Transverse colon (tissue), 4 donors: ENCODE data around the gene RIMS3. TPM values are rescaled to one million over a fixed set of nuclear protein-coding genes. Genes with fewer than 3 reads are reported as not detected.
A peak's percentile ranks its signal among the peaks of the same experiment; 100 is the strongest.

ENCODE experiments used
- DNase-seq: peaks from one replicate; pipeline ENCODE4 v3.0.0-alpha.2; 2019
- H3K27ac ChIP-seq, 4 donors: fragments of 200-600 bp; sonication (generic); 2 replicates each; pipeline ENCODE4 v1.5.1; 2016 to 2018; ENCODE audit warnings: inconsistent platforms in 4 of 4
- H3K27me3 ChIP-seq: fragments of 200-600 bp; sonication (generic); 2 replicates; pipeline ENCODE4 v1.5.1; 2017; ENCODE audit warnings: inconsistent platforms
- H3K36me3 ChIP-seq, 4 donors: fragments of 200-600 bp; sonication (generic); 2 replicates each; pipeline ENCODE4 v1.5.1; 2017 to 2019; ENCODE audit warnings: inconsistent platforms in 4 of 4
- H3K4me1 ChIP-seq, 4 donors: fragments of 200-600 bp; sonication (generic); 2 replicates each; pipeline ENCODE4 v1.5.1; 2017 to 2020; ENCODE audit warnings: inconsistent platforms in 4 of 4
- H3K4me3 ChIP-seq, 4 donors: fragments of 200-600 bp; sonication (generic); 1 replicate in 1 of 4; 2 replicates in 3 of 4; pipeline versions ENCODE4 v1.5.1 to v1.6.1; 2017 to 2019; ENCODE audit warnings: inconsistent platforms in 4 of 4
- H3K9me3 ChIP-seq, 2 donors: fragments of 200-600 bp; sonication (generic); 2 replicates each; pipeline ENCODE4 v1.5.1; 2017 to 2019; ENCODE audit warnings: inconsistent platforms in 2 of 2
- CTCF ChIP-seq, 5 experiments: fragments of 200-600 bp in 3 of 5; fragments of 450-650 bp in 2 of 5; sonication (generic) in 3 of 5; IDR thresholded peaks; 1 replicate in 2 of 5; 2 replicates in 3 of 5; pipeline ENCODE4 v1.5.1; 2016 to 2017; ENCODE audit warnings: antibody characterized with exemption in 5 of 5, inconsistent platforms in 3 of 5, mild to moderate bottlenecking in 2 of 5, moderate library complexity in 1 of 5
- EP300 ChIP-seq: sonication (generic); formaldehyde crosslinking; IDR thresholded peaks from one replicate; pipeline ENCODE4 v1.6.1; 2017; ENCODE audit warnings: antibody characterized with exemption, low read depth
- POLR2A ChIP-seq: fragments of 450-650 bp; IDR thresholded peaks from one replicate; pipeline ENCODE4 v1.6.1; 2016; ENCODE audit warnings: antibody characterized with exemption, mild to moderate bottlenecking, moderate library complexity
- POLR2AphosphoS5 ChIP-seq, 3 donors: sonication (generic); formaldehyde crosslinking; IDR thresholded peaks; one replicate each; pipeline ENCODE4 v1.6.1; 2016; ENCODE audit warnings: antibody characterized with exemption in 3 of 3
- WGBS, 2 donors: methylation state at CpG; one replicate each; pipeline ENCODE4 v1.1.5; 2018; ENCODE audit warnings: low coverage in 1 of 2; 5-methylcytosine and 5-hydroxymethylcytosine counted together
- in situ Hi-C, 4 donors: fragments of 200-750 bp; cut with MboI; loops; one replicate each; pipeline versions ENCODE4 v1.15.0 to v1.15.1; 2017; ENCODE audit warnings: low sequenced_read_pairs in 3 of 4, low pct_ligation_motif_present in 1 of 4, low pct_unique_long_range_greater_than_20kb in 1 of 4
- intact Hi-C: fragments of 100-400 bp; cut with DNase I; formaldehyde crosslinking; loops from one replicate; pipeline ENCODE4 v1.15.1; 2023; ENCODE audit warnings: low total_unique reads
- total RNA-seq, 4 donors: library from RNA; depleted of rRNA; stranded (reverse); fragments of >200 nt; gene quantifications; one replicate each; pipeline ENCODE4 v1.1.0, GENCODE V29; 2016

RIMS3 gene
- total RNA-seq, 4 donors from 2014 or later, result 1.9 to 14.7 (median 5.4) TPM

GRCh38 chr1:40663324-40664166 is 1.9 kb downstream of the RIMS3 start:
- Histone ChIP-seq H3K4me1 (peaks cover 0 to 22% (median 12%) of the 10 kb centered on the region in 4 donors), H3K9me3 (no peaks in the 10 kb centered on the region), H3K4me3 (no peak overlapping the region), H3K36me3 (no peaks in the 10 kb centered on the region), H3K27ac (peak overlapping the region in 1 of 4 donors; percentile 8), H3K27me3 (no peaks in the 10 kb centered on the region)
- intact Hi-C loops, result no loop called here
- 68% methylated on average over 8 of the region's 8 CpGs; no CpG with 5 or more reads in 1 of the 2 donors for WGBS, 2 donors
- no peak for DNase-seq
- TF ChIP-seq EP300 (no peak), POLR2AphosphoS5 (IDR thresholded peaks at IDR 0.05) (no peak), POLR2A (no peak), CTCF (IDR thresholded peaks at IDR 0.05) (no peak)
- in situ Hi-C loops, result no loop called here

GRCh38 chr1:40662864-40663263 is 2.6 kb downstream of the RIMS3 start:
- peak overlapping the region in 1 of 4 donors; percentile 8 for H3K27ac ChIP-seq
- in situ Hi-C loops (no loop called here), intact Hi-C loops (no loop called here)
- TF ChIP-seq POLR2A (no peak), POLR2AphosphoS5 (IDR thresholded peaks at IDR 0.05) (no peak), CTCF (IDR thresholded peaks at IDR 0.05) (no peak), EP300 (no peak)
- no peak for DNase-seq
- no peaks in the 10 kb centered on the region for H3K27me3 ChIP-seq
- H3K36me3 ChIP-seq, result no peaks in the 10 kb centered on the region
- WGBS, 2 donors, result 92% methylated on average over 4 of the region's 4 CpGs; no CpG with 5 or more reads in 1 of the 2 donors
- H3K9me3 ChIP-seq, result no peaks in the 10 kb centered on the region
- peaks cover 0 to 20% (median 11%) of the 10 kb centered on the region in 4 donors for H3K4me1 ChIP-seq
- no peak overlapping the region for H3K4me3 ChIP-seq

- Histone ChIP-seq H3K27me3 (no peaks in the 10 kb centered on the region), H3K9me3 (no peaks in the 10 kb centered on the region), H3K27ac (no peak overlapping the region), H3K4me3 (no peak overlapping the region), H3K36me3 (no peaks in the 10 kb centered on the region), H3K4me1 (peaks cover 0 to 20% (median 11%) of the 10 kb centered on the region in 4 donors)
- WGBS, 2 donors, result 57 to 87% methylated on average over 1 to 6 of the region's 6 CpGs
- DNase-seq, result no peak
- intact Hi-C loops, result no loop called here
- TF ChIP-seq POLR2A (no peak), POLR2AphosphoS5 (IDR thresholded peaks at IDR 0.05) (no peak), CTCF (IDR thresholded peaks at IDR 0.05) (no peak), EP300 (no peak)
- in situ Hi-C loops, result no loop called here
These were observed 3.3 kb downstream of the RIMS3 start for GRCh38 chr1:40662151-40662550.

GRCh38 chr1:40661678-40662077 is 3.8 kb downstream of the RIMS3 start:
- Histone ChIP-seq H3K9me3 (no peaks in the 10 kb centered on the region), H3K36me3 (no peaks in the 10 kb centered on the region), H3K27me3 (no peaks in the 10 kb centered on the region), H3K4me3 (no peak overlapping the region), H3K27ac (no peak overlapping the region), H3K4me1 (peaks cover 0 to 20% (median 11%) of the 10 kb centered on the region in 4 donors)
- DNase-seq, result no peak
- intact Hi-C loops, result no loop called here
- TF ChIP-seq EP300 (no peak), POLR2AphosphoS5 (IDR thresholded peaks at IDR 0.05) (no peak), CTCF (IDR thresholded peaks at IDR 0.05) (no peak), POLR2A (no peak)
- 80 to 100% methylated on average over 1 to 5 of the region's 5 CpGs for WGBS, 2 donors
- in situ Hi-C loops, result no loop called here
